Activated naive CD4-positive, alpha-beta T cell treated with anti-CD3 and anti-CD28 coated beads, Interleukin-2, amount 50 U/mL, for 24 hours (primary cell): ENCODE measurements around the gene C11orf91.

Source experiments
- H3K27ac Mint-ChIP-seq: one replicate; pipeline ENCODE4 v1.8.0; 2021; ENCODE audit warnings: mild to moderate bottlenecking, mixed read lengths
- H3K27me3 Mint-ChIP-seq: one replicate; pipeline ENCODE4 v1.8.0; 2021; ENCODE audit warnings: mixed read lengths
- H3K36me3 Mint-ChIP-seq: one replicate; pipeline ENCODE4 v1.8.0; 2021; ENCODE audit warnings: mixed read lengths
- H3K4me1 Mint-ChIP-seq: one replicate; pipeline ENCODE4 v1.8.0; 2021; ENCODE audit warnings: mixed read lengths
- H3K4me3 Mint-ChIP-seq: one replicate; pipeline ENCODE4 v1.8.0; 2021; ENCODE audit warnings: mild to moderate bottlenecking, mixed read lengths
- H3K9me3 Mint-ChIP-seq: one replicate; pipeline ENCODE4 v1.8.0; 2021; ENCODE audit warnings: mixed read lengths

Gene C11orf91

GRCh38 chr11:33706966-33707365, 6.3 kb upstream of the C11orf91 start:
- Mint-ChIP-seq H3K27me3 (no peaks in the 10 kb centered on the region), H3K9me3 (no peaks in the 10 kb centered on the region), H3K4me1 (peaks cover 10% of the 10 kb centered on the region), H3K27ac (no peak overlapping the region), H3K36me3 (peaks cover 6% of the 10 kb centered on the region), H3K4me3 (no peak overlapping the region)

- H3K4me3 Mint-ChIP-seq, result no peak overlapping the region
- no peaks in the 10 kb centered on the region for H3K27me3 Mint-ChIP-seq
- H3K9me3 Mint-ChIP-seq, result no peaks in the 10 kb centered on the region
- H3K36me3 Mint-ChIP-seq, result peaks cover 6% of the 10 kb centered on the region
- peaks cover 11% of the 10 kb centered on the region for H3K4me1 Mint-ChIP-seq
- no peak overlapping the region for H3K27ac Mint-ChIP-seq
Observed at GRCh38 chr11:33706546-33706945, 5.9 kb upstream of the C11orf91 start.

GRCh38 chr11:33704240-33705002, 3.8 kb upstream of the C11orf91 start:
- Mint-ChIP-seq H3K9me3 (no peaks in the 10 kb centered on the region), H3K4me3 (no peak overlapping the region), H3K36me3 (peaks cover 5% of the 10 kb centered on the region), H3K27me3 (no peaks in the 10 kb centered on the region), H3K27ac (no peak overlapping the region), H3K4me1 (peaks cover 19% of the 10 kb centered on the region)

GRCh38 chr11:33703788-33704187, 3.2 kb upstream of the C11orf91 start:
- Mint-ChIP-seq H3K27me3 (no peaks in the 10 kb centered on the region), H3K4me3 (no peak overlapping the region), H3K9me3 (no peaks in the 10 kb centered on the region), H3K4me1 (peaks cover 19% of the 10 kb centered on the region), H3K27ac (no peak overlapping the region), H3K36me3 (peaks cover 2% of the 10 kb centered on the region)

GRCh38 chr11:33703234-33703633, 2.6 kb upstream of the C11orf91 start:
- no peaks in the 10 kb centered on the region for H3K27me3 Mint-ChIP-seq
- H3K9me3 Mint-ChIP-seq, result no peaks in the 10 kb centered on the region
- peaks cover 19% of the 10 kb centered on the region for H3K4me1 Mint-ChIP-seq
- no peak overlapping the region for H3K4me3 Mint-ChIP-seq
- no peaks in the 10 kb centered on the region for H3K36me3 Mint-ChIP-seq
- no peak overlapping the region for H3K27ac Mint-ChIP-seq

- H3K36me3 Mint-ChIP-seq, result no peaks in the 10 kb centered on the region
- H3K4me1 Mint-ChIP-seq, result peaks cover 16% of the 10 kb centered on the region
- H3K27me3 Mint-ChIP-seq, result no peaks in the 10 kb centered on the region
- H3K27ac Mint-ChIP-seq, result no peak overlapping the region
- H3K4me3 Mint-ChIP-seq, result peak overlapping the region; percentile 92
- no peaks in the 10 kb centered on the region for H3K9me3 Mint-ChIP-seq
Observed at GRCh38 chr11:33701302-33702230, 940 bp upstream of the C11orf91 start.

- Mint-ChIP-seq H3K4me3 (peak overlapping the region; percentile 81), H3K36me3 (no peaks in the 10 kb centered on the region), H3K27me3 (no peaks in the 10 kb centered on the region), H3K9me3 (no peaks in the 10 kb centered on the region), H3K27ac (no peak overlapping the region), H3K4me1 (peaks cover 9% of the 10 kb centered on the region)
Observed at GRCh38 chr11:33700063-33700501, 544 bp downstream of the C11orf91 start.

- Mint-ChIP-seq H3K4me1 (peaks cover 9% of the 10 kb centered on the region), H3K36me3 (no peaks in the 10 kb centered on the region), H3K27ac (no peak overlapping the region), H3K9me3 (no peaks in the 10 kb centered on the region), H3K4me3 (peak overlapping the region; percentile 81), H3K27me3 (no peaks in the 10 kb centered on the region)
Observed at GRCh38 chr11:33699515-33700062, 1.0 kb downstream of the C11orf91 start.

GRCh38 chr11:33698921-33699320, 1.7 kb downstream of the C11orf91 start:
- H3K4me3 Mint-ChIP-seq, result no peak overlapping the region
- no peaks in the 10 kb centered on the region for H3K9me3 Mint-ChIP-seq
- H3K27ac Mint-ChIP-seq, result no peak overlapping the region

GRCh38 chr11:33697997-33698396, 2.6 kb downstream of the C11orf91 start:
- H3K36me3 Mint-ChIP-seq, result no peaks in the 10 kb centered on the region
- no peak overlapping the region for H3K4me3 Mint-ChIP-seq
- peaks cover 9% of the 10 kb centered on the region for H3K4me1 Mint-ChIP-seq
- peaks cover 1% of the 10 kb centered on the region for H3K27me3 Mint-ChIP-seq
- H3K27ac Mint-ChIP-seq, result no peak overlapping the region
- no peaks in the 10 kb centered on the region for H3K9me3 Mint-ChIP-seq

More at GRCh38 chr11:33698921-33699320, 1.7 kb downstream of the C11orf91 start:
- H3K27me3 Mint-ChIP-seq, result no peaks in the 10 kb centered on the region
- peaks cover 9% of the 10 kb centered on the region for H3K4me1 Mint-ChIP-seq
- H3K36me3 Mint-ChIP-seq, result no peaks in the 10 kb centered on the region

GRCh38 chr11:33696931-33697638, 3.5 kb downstream of the C11orf91 start:
- Mint-ChIP-seq H3K27ac (no peak overlapping the region), H3K9me3 (no peaks in the 10 kb centered on the region), H3K4me3 (no peak overlapping the region), H3K4me1 (peaks cover 9% of the 10 kb centered on the region), H3K27me3 (peaks cover 1% of the 10 kb centered on the region), H3K36me3 (no peaks in the 10 kb centered on the region)

GRCh38 chr11:33696411-33696810, 4.2 kb downstream of the C11orf91 start:
- Mint-ChIP-seq H3K4me1 (peaks cover 6% of the 10 kb centered on the region), H3K27me3 (peaks cover 1% of the 10 kb centered on the region), H3K4me3 (no peak overlapping the region), H3K9me3 (no peaks in the 10 kb centered on the region), H3K36me3 (no peaks in the 10 kb centered on the region), H3K27ac (no peak overlapping the region)

- no peak overlapping the region for H3K27ac Mint-ChIP-seq
- H3K9me3 Mint-ChIP-seq, result no peaks in the 10 kb centered on the region
- peaks cover 1% of the 10 kb centered on the region for H3K27me3 Mint-ChIP-seq
- H3K4me3 Mint-ChIP-seq, result no peak overlapping the region
- H3K36me3 Mint-ChIP-seq, result no peaks in the 10 kb centered on the region
- no peaks in the 10 kb centered on the region for H3K4me1 Mint-ChIP-seq
Observed at GRCh38 chr11:33695051-33695566, 5.5 kb downstream of the C11orf91 start.

- Mint-ChIP-seq H3K9me3 (no peaks in the 10 kb centered on the region), H3K4me1 (no peaks in the 10 kb centered on the region), H3K27ac (no peak overlapping the region), H3K36me3 (no peaks in the 10 kb centered on the region), H3K27me3 (peaks cover 1% of the 10 kb centered on the region), H3K4me3 (no peak overlapping the region)
Observed at GRCh38 chr11:33694346-33695050, 6.1 kb downstream of the C11orf91 start.
